Lung (tissue), 12 donors: ENCODE data around the gene TCEA2. TPM values are rescaled to one million over a fixed set of nuclear protein-coding genes. Genes with fewer than 3 reads are reported as not detected.
A peak's percentile ranks its signal among the peaks of the same experiment; 100 is the strongest.

Experiments used
- ATAC-seq: fragments of 200-7000 bp; cut with Tn5 transposase; one replicate; pipeline ENCODE4 v1.9.1; 2020; ENCODE audit warnings: moderate number of reproducible peaks; ENCODE audit not compliant: insufficient read depth, low FRiP score
- DNase-seq, 3 donors: peaks; one replicate each; pipeline ENCODE4 v3.0.0-alpha.2; 2013 to 2017
- H3K27ac ChIP-seq, 2 donors: one replicate each; pipeline ENCODE4 v1.5.1; 2013; ENCODE audit warnings: mild to moderate bottlenecking in 2 of 2, moderate library complexity in 2 of 2, control low read depth in 1 of 2, inconsistent platforms in 1 of 2, low read depth in 1 of 2, low read length in 1 of 2
- H3K27me3 ChIP-seq, 3 donors: one replicate each; pipeline ENCODE4 v1.5.1; 2013; ENCODE audit warnings: low read length in 2 of 3; ENCODE audit not compliant: control insufficient read depth in 3 of 3, insufficient read depth in 3 of 3
- H3K36me3 ChIP-seq, 4 donors: one replicate each; pipeline ENCODE4 v1.5.1; 2013; ENCODE audit warnings: low read length in 4 of 4, mild to moderate bottlenecking in 1 of 4, moderate library complexity in 1 of 4; ENCODE audit not compliant: control insufficient read depth in 4 of 4, insufficient read depth in 4 of 4
- H3K4me1 ChIP-seq, 5 donors: one replicate each; pipeline ENCODE4 v1.5.1; 2013; ENCODE audit warnings: low read length in 5 of 5, mild to moderate bottlenecking in 2 of 5, moderate library complexity in 1 of 5; ENCODE audit not compliant: control insufficient read depth in 5 of 5, insufficient read depth in 5 of 5
- H3K4me3 ChIP-seq: one replicate; pipeline ENCODE4 v1.5.1; 2013; ENCODE audit warnings: mild to moderate bottlenecking, control low read depth, moderate library complexity
- H3K9ac ChIP-seq, 2 donors: one replicate each; pipeline ENCODE4 v1.5.1; 2013; ENCODE audit warnings: low read length in 2 of 2, control low read depth in 1 of 2; ENCODE audit not compliant: insufficient read depth in 1 of 2
- H3K9me3 ChIP-seq, 4 donors: one replicate each; pipeline ENCODE4 v1.5.1; 2013; ENCODE audit warnings: low read length in 3 of 4, mild to moderate bottlenecking in 1 of 4, moderate library complexity in 1 of 4; ENCODE audit not compliant: control insufficient read depth in 4 of 4, insufficient read depth in 3 of 4
- WGBS, 2 donors: extraction: QIAGEN DNeasy Blood & Tissue Kit; methylation state at CpG; one replicate each; pipeline ENCODE4 v1.1.7; 2013; 5-methylcytosine and 5-hydroxymethylcytosine counted together
- polyA plus RNA-seq, 2 donors: library from polyadenylated mRNA; stranded (reverse); fragments of 200-250 nt; gene quantifications; one replicate each; pipeline ENCODE4 v1.2.1, GENCODE V29; 2013
- total RNA-seq, 2 donors: library from RNA; depleted of rRNA in 1 of 2; stranded (reverse); fragments of >200 nt in 1 of 2; gene quantifications; one replicate each; pipeline ENCODE4 v1.2.1, GENCODE V29; 2014 to 2021
- TF ChIP-seq, protein P1 (sequence below): IDR thresholded peaks from 2 replicates; pipeline ENCODE4 v1.5.1; 2012; ENCODE audit warnings: mild to moderate bottlenecking; ENCODE audit errors: control extremely low read depth, extremely low read depth
- donor health status: control.
- donor health status: control.
- donor health status: Bipolar disorder and iron deficiency.
- donor health status: healthy.
- donor health status: DM: yes; HTN: yes; CAD: no.

Gene TCEA2
- total and polyA plus RNA-seq, 4 donors, result 18.3 to 32.9 (median 30.7) TPM

DNA sequence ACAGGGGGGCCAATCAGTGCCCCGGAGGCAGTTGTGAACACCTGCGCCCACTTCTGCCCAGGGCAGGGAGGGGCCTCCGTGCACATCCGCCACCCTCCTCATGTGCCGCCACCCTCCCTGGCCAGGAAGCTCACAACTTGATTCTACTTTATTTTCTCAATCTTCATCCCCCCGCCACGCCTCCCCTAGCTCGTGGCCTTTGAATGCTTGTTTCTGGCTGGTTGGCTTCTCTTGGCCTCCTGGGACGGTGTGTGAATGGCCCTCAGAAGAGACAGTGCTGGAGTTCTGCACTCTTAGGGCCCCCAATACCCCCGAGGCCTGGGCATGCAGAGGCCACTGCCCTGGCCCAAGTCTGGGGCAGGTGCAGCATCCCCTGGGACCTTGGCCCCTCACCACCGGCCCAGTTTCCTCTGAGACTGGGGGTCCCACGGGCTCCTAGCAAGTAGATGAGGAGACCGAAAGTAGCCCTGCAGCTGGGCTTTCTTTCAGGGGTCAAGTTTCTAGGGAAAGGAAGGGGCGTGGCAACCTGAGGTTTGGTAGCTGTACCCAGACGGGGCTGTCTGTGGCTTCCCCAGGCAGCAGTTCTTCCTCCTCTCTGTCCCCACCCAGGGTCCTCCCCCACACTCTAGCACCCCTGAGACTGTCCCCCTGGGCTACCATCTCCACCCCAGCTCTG, 15.0 kb downstream of the TCEA2 start:
- Histone ChIP-seq H3K9me3 (no peaks in the 10 kb centered on the region), H3K36me3 (peaks cover 0 to 27% (median 0%) of the 10 kb centered on the region in 4 donors), H3K27ac (peak overlapping the region in 1 of 2 donors; percentile 59), H3K4me1 (peaks cover 0 to 36% (median 15%) of the 10 kb centered on the region in 5 donors), H3K27me3 (peaks cover 0 to 8% (median 0%) of the 10 kb centered on the region in 3 donors), H3K4me3 (peak overlapping the region; percentile 66), H3K9ac (no peak overlapping the region)
- TF ChIP-seq, protein P1, sequence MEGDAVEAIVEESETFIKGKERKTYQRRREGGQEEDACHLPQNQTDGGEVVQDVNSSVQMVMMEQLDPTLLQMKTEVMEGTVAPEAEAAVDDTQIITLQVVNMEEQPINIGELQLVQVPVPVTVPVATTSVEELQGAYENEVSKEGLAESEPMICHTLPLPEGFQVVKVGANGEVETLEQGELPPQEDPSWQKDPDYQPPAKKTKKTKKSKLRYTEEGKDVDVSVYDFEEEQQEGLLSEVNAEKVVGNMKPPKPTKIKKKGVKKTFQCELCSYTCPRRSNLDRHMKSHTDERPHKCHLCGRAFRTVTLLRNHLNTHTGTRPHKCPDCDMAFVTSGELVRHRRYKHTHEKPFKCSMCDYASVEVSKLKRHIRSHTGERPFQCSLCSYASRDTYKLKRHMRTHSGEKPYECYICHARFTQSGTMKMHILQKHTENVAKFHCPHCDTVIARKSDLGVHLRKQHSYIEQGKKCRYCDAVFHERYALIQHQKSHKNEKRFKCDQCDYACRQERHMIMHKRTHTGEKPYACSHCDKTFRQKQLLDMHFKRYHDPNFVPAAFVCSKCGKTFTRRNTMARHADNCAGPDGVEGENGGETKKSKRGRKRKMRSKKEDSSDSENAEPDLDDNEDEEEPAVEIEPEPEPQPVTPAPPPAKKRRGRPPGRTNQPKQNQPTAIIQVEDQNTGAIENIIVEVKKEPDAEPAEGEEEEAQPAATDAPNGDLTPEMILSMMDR, result no peak
- ATAC-seq (no peak), DNase-seq (no peak)
- WGBS, 2 donors, result 22 to 45% methylated on average over 15 of the region's 15 CpGs

DNA sequence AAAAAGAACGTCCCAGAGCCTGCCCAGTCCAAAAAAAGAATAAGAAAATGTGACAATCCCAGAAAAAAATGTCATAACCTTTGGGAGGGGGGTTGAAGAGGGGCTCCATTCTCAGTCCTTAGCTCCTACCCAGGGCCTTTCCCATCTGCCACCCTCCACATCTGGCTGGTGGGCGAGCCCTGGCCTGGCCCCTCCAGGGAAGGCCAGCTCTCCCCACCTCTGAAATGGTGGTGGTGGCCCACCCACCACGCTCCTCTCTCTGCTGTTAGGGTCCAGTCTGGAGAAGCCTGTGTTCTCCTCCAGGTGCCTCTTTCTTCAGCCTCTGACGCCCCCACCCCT, 15.9 kb downstream of the TCEA2 start:
- Histone ChIP-seq H3K27ac (peak overlapping the region; percentile 22 to 59), H3K36me3 (peaks cover 0 to 19% (median 0%) of the 10 kb centered on the region in 4 donors), H3K4me3 (peak overlapping the region; percentile 66), H3K9me3 (no peaks in the 10 kb centered on the region), H3K4me1 (peaks cover 0 to 43% (median 18%) of the 10 kb centered on the region in 5 donors), H3K27me3 (peaks cover 0 to 11% (median 0%) of the 10 kb centered on the region in 3 donors), H3K9ac (peak overlapping the region in 1 of 2 donors; percentile 63)
- no peak for DNase-seq
- WGBS, 2 donors, result 3 to 12% methylated on average over 4 of the region's 4 CpGs
- TF ChIP-seq, protein P1, result no peak
- no peak for ATAC-seq

DNA sequence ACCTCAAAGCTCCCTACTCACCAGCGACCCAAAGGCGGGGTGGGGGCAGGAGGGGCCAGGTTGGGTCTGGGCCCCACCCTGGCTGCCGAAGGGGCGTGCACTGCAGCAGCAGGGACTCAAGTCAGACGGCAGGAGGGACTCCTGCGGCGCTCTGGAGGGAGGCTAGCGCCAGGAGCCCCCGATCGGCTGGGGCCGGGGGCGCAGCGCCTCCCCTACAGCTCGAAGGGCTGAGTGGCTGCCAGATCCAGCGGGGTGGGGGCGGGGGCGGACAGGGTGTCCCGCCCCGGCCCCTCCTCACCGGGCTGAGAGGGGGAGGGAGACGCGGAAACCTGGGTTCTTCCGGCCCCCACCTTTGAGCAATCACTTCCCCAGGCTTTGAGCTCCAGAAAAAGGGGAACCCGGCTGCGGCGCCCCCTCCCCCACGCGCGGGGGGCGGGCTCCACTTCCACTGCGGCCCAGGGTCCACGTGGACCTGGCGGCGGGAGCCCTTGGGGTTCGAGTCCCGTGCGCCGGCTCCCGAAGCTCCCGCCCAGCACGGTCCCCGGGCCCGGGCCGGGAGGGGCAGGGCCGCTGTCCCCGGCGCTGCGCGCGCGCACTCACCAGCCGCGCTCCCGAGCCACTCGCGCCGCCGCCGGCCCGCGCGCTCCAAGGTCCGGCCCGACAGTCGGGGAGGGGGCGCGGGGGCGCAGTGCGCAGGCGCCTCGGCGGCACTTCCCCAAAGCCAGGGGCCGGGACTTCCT, 16.4 kb downstream of the TCEA2 start, which contains the start of gene RGS19:
Gene RGS19, minus strand, starts transcription at position 246 of the 740 bp plus-strand sequence. CDS start 2,632 bp downstream, outside the sequence.
- WGBS, 2 donors, result 0% methylated on average over 40 to 72 of the region's 73 CpGs
- Histone ChIP-seq H3K36me3 (peaks cover 0 to 14% (median 0%) of the 10 kb centered on the region in 4 donors), H3K9ac (peak within 1 kb of the TSS; percentile 13 to 63), H3K4me3 (peak within 1 kb of the TSS; percentile 66), H3K27me3 (peaks cover 0 to 13% (median 2%) of the 10 kb centered on the region in 3 donors), H3K27ac (peak within 1 kb of the TSS; percentile 24 to 86), H3K4me1 (peaks cover 0 to 49% (median 18%) of the 10 kb centered on the region in 5 donors), H3K9me3 (no peaks in the 10 kb centered on the region)
- TF ChIP-seq, protein P1, result no peak
- DNase-seq (peak; percentile 80 to 91 (median 80)), ATAC-seq (peak; percentile 56)
